Measurements from ENCODE around the gene CLCA2. TPM values are rescaled to one million over a fixed set of nuclear protein-coding genes. Genes with fewer than 3 reads are reported as not detected.

The CLCA2 gene
- polyA plus RNA-seq, 3 donors: not detected

- no peaks in the 10 kb centered on the region for H4K20me1 ChIP-seq (ENCODE audit: insufficient read depth, low read length)
- H3K27ac ChIP-seq (ENCODE audit: low read depth in 1 of 2, low read length in 2 of 2): no peak overlapping the region
- H3K36me3 Mint-ChIP-seq: no peaks in the 10 kb centered on the region
- no peak overlapping the region for H3K9ac ChIP-seq (ENCODE audit: insufficient read depth, low read length, poor library complexity, severe bottlenecking)
- no peak for TF ChIP-seq CTCF (IDR thresholded peaks at IDR 0.05)
- no peaks in the 10 kb centered on the region for H3K4me1 Mint-ChIP-seq
- H3K4me2 ChIP-seq (replicated peaks; ENCODE audit: extremely low read depth, low read length, poor library complexity, severe bottlenecking): no peak overlapping the region
- H3K27me3 Mint-ChIP-seq (ENCODE audit: low read depth in 3 of 3): peaks cover 0 to 4% (median 1%) of the 10 kb centered on the region in 3 donors
- DNase-seq: no peak
- H3K4me3 Mint-ChIP-seq: no peak overlapping the region
- 94% methylated on average over 7 of the region's 10 CpGs for WGBS (ENCODE audit: insufficient coverage)
- H3K27ac Mint-ChIP-seq: no peak overlapping the region
- no peak overlapping the region for H2AFZ ChIP-seq (ENCODE audit: insufficient read depth, low read depth, low read length, poor library complexity, severe bottlenecking)
- no peaks in the 10 kb centered on the region for H3K27me3 ChIP-seq (ENCODE audit: control insufficient read depth in 2 of 2, insufficient read depth in 2 of 2, low read length in 2 of 2)
- no peaks in the 10 kb centered on the region for H3K4me1 ChIP-seq (ENCODE audit: control insufficient read depth in 1 of 2, insufficient read depth in 2 of 2, low read length in 2 of 2)
- H3K9me3 Mint-ChIP-seq: no peaks in the 10 kb centered on the region
- no peak overlapping the region for H3K4me3 ChIP-seq (replicated peaks in 1 of 3; ENCODE audit: low read depth in 2 of 3, low read length in 3 of 3)
- intact Hi-C loops (cut with micrococcal nuclease): no loop called here
- no peaks in the 10 kb centered on the region for H3K36me3 ChIP-seq (replicated peaks in 1 of 2; ENCODE audit: control insufficient read depth in 1 of 2, insufficient read depth in 2 of 2, low read length in 2 of 2)
- no peaks in the 10 kb centered on the region for H3K9me3 ChIP-seq (replicated peaks in 1 of 2; ENCODE audit: control insufficient read depth in 1 of 2, insufficient read depth in 1 of 2, low read length in 2 of 2)
- H3K79me2 ChIP-seq (ENCODE audit: insufficient read depth, low read length): no peaks in the 10 kb centered on the region
Observed at GRCh38 chr1:86470859-86471258, 46.9 kb downstream of the CLCA2 start.

GRCh38 chr1:86471291-86471690 lies 47.3 kb downstream of the CLCA2 start:
- Histone ChIP-seq H3K9ac (ENCODE audit: insufficient read depth, low read length, poor library complexity, severe bottlenecking) (no peak overlapping the region), H3K27me3 (ENCODE audit: control insufficient read depth in 2 of 2, insufficient read depth in 2 of 2, low read length in 2 of 2) (no peaks in the 10 kb centered on the region), H3K9me3 (replicated peaks in 1 of 2; ENCODE audit: control insufficient read depth in 1 of 2, insufficient read depth in 1 of 2, low read length in 2 of 2) (no peaks in the 10 kb centered on the region), H3K79me2 (ENCODE audit: insufficient read depth, low read length) (no peaks in the 10 kb centered on the region), H3K27ac (ENCODE audit: low read depth in 1 of 2, low read length in 2 of 2) (no peak overlapping the region), H4K20me1 (ENCODE audit: insufficient read depth, low read length) (no peaks in the 10 kb centered on the region), H3K4me3 (replicated peaks in 1 of 3; ENCODE audit: low read depth in 2 of 3, low read length in 3 of 3) (no peak overlapping the region), H3K4me1 (ENCODE audit: control insufficient read depth in 1 of 2, insufficient read depth in 2 of 2, low read length in 2 of 2) (no peaks in the 10 kb centered on the region), H3K4me2 (replicated peaks; ENCODE audit: extremely low read depth, low read length, poor library complexity, severe bottlenecking) (no peak overlapping the region), H3K36me3 (replicated peaks in 1 of 2; ENCODE audit: control insufficient read depth in 1 of 2, insufficient read depth in 2 of 2, low read length in 2 of 2) (no peaks in the 10 kb centered on the region), H2AFZ (ENCODE audit: insufficient read depth, low read depth, low read length, poor library complexity, severe bottlenecking) (no peak overlapping the region)
- Mint-ChIP-seq H3K36me3 (no peaks in the 10 kb centered on the region), H3K27me3 (ENCODE audit: low read depth in 3 of 3) (peaks cover 0 to 4% (median 1%) of the 10 kb centered on the region in 3 donors), H3K9me3 (no peaks in the 10 kb centered on the region), H3K27ac (no peak overlapping the region), H3K4me3 (no peak overlapping the region), H3K4me1 (no peaks in the 10 kb centered on the region)
- no peak for DNase-seq
- intact Hi-C loops (cut with micrococcal nuclease): no loop called here
- no peak for TF ChIP-seq CTCF (IDR thresholded peaks at IDR 0.05)

All from CD14-positive monocyte (primary cell).